WTC11 (cell line): ENCODE results near the gene ZBTB48. TPM values are rescaled to one million over a fixed set of nuclear protein-coding genes. Genes with fewer than 3 reads are reported as not detected.

Experiments
- ATAC-seq: fragments of 200-7000 bp; cut with Tn5 transposase; 2 replicates; pipeline ENCODE4 v1.10.0; 2021; ENCODE audit warnings: mild to moderate bottlenecking, moderate library complexity
- CTCF ChIA-PET: fragments of 300-600 bp; sonication (Branson Sonifier 250); formaldehyde crosslinking; loops from one replicate; lab custom pipeline; 2021; ENCODE audit warnings: antibody characterized with exemption; lab: Charles Lee
- POLR2A ChIA-PET: fragments of 350-600 bp; sonication (Branson Sonifier 250); formaldehyde crosslinking; loops from one replicate; lab custom pipeline; 2021; ENCODE audit warnings: antibody characterized with exemption; lab: Charles Lee
- DNase-seq: peaks from one replicate; pipeline ENCODE4 v3.0.0; 2021; ENCODE audit warnings: low spot score
- H3K27ac Mint-ChIP-seq: 2 replicates; pipeline ENCODE4 v1.8.0; 2021; ENCODE audit warnings: mixed read lengths
- H3K27me3 Mint-ChIP-seq: 2 replicates; pipeline ENCODE4 v1.8.0; 2021; ENCODE audit warnings: low read depth, mild to moderate bottlenecking, moderate library complexity, mixed read lengths
- H3K36me3 Mint-ChIP-seq: 2 replicates; pipeline ENCODE4 v1.8.0; 2021; ENCODE audit warnings: mixed read lengths
- H3K4me1 Mint-ChIP-seq: 2 replicates; pipeline ENCODE4 v1.8.0; 2022; ENCODE audit warnings: mixed read lengths
- H3K4me3 Mint-ChIP-seq: 2 replicates; pipeline ENCODE4 v1.8.0; 2021; ENCODE audit warnings: mild to moderate bottlenecking, moderate library complexity, mixed read lengths
- H3K9me3 Mint-ChIP-seq: 2 replicates; pipeline ENCODE4 v1.8.0; 2021; ENCODE audit warnings: mixed read lengths
- CREB1 ChIP-seq: sonication (generic); formaldehyde crosslinking; IDR thresholded peaks from 2 replicates; pipeline ENCODE4 v1.8.0; 2023; ENCODE audit warnings: mild to moderate bottlenecking, missing genetic modification reagents
- FOXJ3 ChIP-seq: sonication (generic); formaldehyde crosslinking; IDR thresholded peaks from 2 replicates; pipeline ENCODE4 v1.9.0; 2021; ENCODE audit warnings: missing genetic modification reagents, mild to moderate bottlenecking, borderline replicate concordance
- GABPB1 ChIP-seq: sonication (generic); formaldehyde crosslinking; IDR thresholded peaks from 2 replicates; pipeline ENCODE4 v1.8.1; 2023; ENCODE audit warnings: mild to moderate bottlenecking, missing genetic modification reagents
- GRHL2 ChIP-seq: fragments of 250-450 bp; sonication (Bioruptor Pico); IDR thresholded peaks from 2 replicates; pipeline ENCODE4 v1.8.0; 2022; ENCODE audit warnings: mild to moderate bottlenecking, moderate library complexity; ENCODE audit not compliant: insufficient replicate concordance, severe bottlenecking
- GTF2I ChIP-seq: fragments of 250-450 bp; sonication (Bioruptor Pico); conservative IDR thresholded peaks from 2 replicates; pipeline ENCODE4 v1.4.0; 2021; ENCODE audit warnings: mild to moderate bottlenecking
- NR1H2 ChIP-seq: sonication (generic); formaldehyde crosslinking; IDR thresholded peaks from 2 replicates; pipeline ENCODE4 v1.9.0; 2021; ENCODE audit warnings: mild to moderate bottlenecking, moderate library complexity, missing genetic modification reagents
- RORB ChIP-seq: fragments of 250-450 bp; sonication (Bioruptor Pico); IDR thresholded peaks from 2 replicates; pipeline ENCODE4 v1.9.0; 2021; ENCODE audit warnings: mild to moderate bottlenecking
- ZBTB21 ChIP-seq: sonication (generic); formaldehyde crosslinking; IDR thresholded peaks from 2 replicates; pipeline ENCODE4 v1.8.1; 2023; ENCODE audit warnings: mild to moderate bottlenecking, missing genetic modification reagents, borderline replicate concordance
- ZNF396 ChIP-seq: fragments of 250-450 bp; sonication (Bioruptor Pico); IDR thresholded peaks from 2 replicates; pipeline ENCODE4 v1.8.0; 2021; ENCODE audit warnings: mild to moderate bottlenecking, moderate library complexity, borderline replicate concordance
- total RNA-seq: library from RNA; stranded (reverse); gene quantifications from 3 replicates; pipeline ENCODE4 v1.2.3, GENCODE V29; 2021
- TF ChIP-seq, protein P1 (sequence below): sonication (generic); formaldehyde crosslinking; IDR thresholded peaks from 2 replicates; pipeline ENCODE4 v1.8.1; 2022; ENCODE audit warnings: low read depth, missing genetic modification reagents, borderline replicate concordance
- TF ChIP-seq, protein P2 (sequence below): sonication (generic); formaldehyde crosslinking; IDR thresholded peaks from 2 replicates; pipeline ENCODE4 v1.8.0; 2023; ENCODE audit warnings: mild to moderate bottlenecking, missing genetic modification reagents
- TF ChIP-seq, protein P3 (sequence below): sonication (generic); formaldehyde crosslinking; IDR thresholded peaks from 2 replicates; pipeline ENCODE4 v1.8.1; 2023; ENCODE audit warnings: mild to moderate bottlenecking, missing genetic modification reagents, moderate library complexity
- TF ChIP-seq, protein P4 (sequence below): sonication (generic); formaldehyde crosslinking; IDR thresholded peaks from 2 replicates; pipeline ENCODE4 v1.8.1; 2023; ENCODE audit warnings: mild to moderate bottlenecking, moderate library complexity, missing genetic modification reagents
- TF ChIP-seq, protein P5 (sequence below): sonication (generic); formaldehyde crosslinking; IDR thresholded peaks from 2 replicates; pipeline ENCODE4 v1.8.1; 2022; ENCODE audit warnings: mild to moderate bottlenecking, missing genetic modification reagents, moderate library complexity, borderline replicate concordance
- TF ChIP-seq, protein P6 (sequence below): fragments of 250-450 bp; sonication (Bioruptor Pico); IDR thresholded peaks from 2 replicates; pipeline ENCODE4 v1.9.0; 2021; ENCODE audit warnings: mild to moderate bottlenecking, borderline replicate concordance
- TF ChIP-seq, protein P7 (sequence below): fragments of 250-450 bp; sonication (Bioruptor Pico); IDR thresholded peaks from 2 replicates; pipeline ENCODE4 v1.9.0; 2021; ENCODE audit warnings: mild to moderate bottlenecking
- TF ChIP-seq, protein P8 (sequence below): fragments of 250-450 bp; sonication (Bioruptor Pico); IDR thresholded peaks from 2 replicates; pipeline ENCODE4 v1.9.0; 2021; ENCODE audit warnings: moderate library complexity, mild to moderate bottlenecking, inconsistent platforms, borderline replicate concordance

ZBTB48 gene
- total RNA-seq, 1 experiment from 2014 or later = 29.1 TPM

DNA sequence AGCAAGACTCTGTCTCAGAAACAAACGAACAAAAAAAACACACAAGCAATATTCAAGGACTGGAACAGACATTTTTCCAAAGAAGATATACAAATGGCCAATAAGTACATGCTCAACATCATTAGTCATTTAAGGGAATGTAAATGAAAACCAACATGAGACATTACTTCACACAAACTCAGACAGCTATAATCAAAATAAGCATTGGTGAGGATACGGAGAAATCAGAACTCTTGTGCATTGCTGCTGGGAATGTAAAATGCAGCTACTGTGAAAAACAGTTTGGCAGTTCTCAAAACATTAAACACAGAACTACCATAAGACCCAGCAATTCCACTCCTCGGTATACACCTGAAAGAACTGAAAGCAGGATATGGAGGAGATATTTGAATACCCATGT, 40.8 kb upstream of the ZBTB48 start (continued):
- TF ChIP-seq NR1H2 (no peak), GRHL2 (CRISPR knock-in tag) (no peak)
- TF ChIP-seq, protein P1, sequence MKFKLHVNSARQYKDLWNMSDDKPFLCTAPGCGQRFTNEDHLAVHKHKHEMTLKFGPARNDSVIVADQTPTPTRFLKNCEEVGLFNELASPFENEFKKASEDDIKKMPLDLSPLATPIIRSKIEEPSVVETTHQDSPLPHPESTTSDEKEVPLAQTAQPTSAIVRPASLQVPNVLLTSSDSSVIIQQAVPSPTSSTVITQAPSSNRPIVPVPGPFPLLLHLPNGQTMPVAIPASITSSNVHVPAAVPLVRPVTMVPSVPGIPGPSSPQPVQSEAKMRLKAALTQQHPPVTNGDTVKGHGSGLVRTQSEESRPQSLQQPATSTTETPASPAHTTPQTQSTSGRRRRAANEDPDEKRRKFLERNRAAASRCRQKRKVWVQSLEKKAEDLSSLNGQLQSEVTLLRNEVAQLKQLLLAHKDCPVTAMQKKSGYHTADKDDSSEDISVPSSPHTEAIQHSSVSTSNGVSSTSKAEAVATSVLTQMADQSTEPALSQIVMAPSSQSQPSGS = no peak
- TF ChIP-seq, protein P2, sequence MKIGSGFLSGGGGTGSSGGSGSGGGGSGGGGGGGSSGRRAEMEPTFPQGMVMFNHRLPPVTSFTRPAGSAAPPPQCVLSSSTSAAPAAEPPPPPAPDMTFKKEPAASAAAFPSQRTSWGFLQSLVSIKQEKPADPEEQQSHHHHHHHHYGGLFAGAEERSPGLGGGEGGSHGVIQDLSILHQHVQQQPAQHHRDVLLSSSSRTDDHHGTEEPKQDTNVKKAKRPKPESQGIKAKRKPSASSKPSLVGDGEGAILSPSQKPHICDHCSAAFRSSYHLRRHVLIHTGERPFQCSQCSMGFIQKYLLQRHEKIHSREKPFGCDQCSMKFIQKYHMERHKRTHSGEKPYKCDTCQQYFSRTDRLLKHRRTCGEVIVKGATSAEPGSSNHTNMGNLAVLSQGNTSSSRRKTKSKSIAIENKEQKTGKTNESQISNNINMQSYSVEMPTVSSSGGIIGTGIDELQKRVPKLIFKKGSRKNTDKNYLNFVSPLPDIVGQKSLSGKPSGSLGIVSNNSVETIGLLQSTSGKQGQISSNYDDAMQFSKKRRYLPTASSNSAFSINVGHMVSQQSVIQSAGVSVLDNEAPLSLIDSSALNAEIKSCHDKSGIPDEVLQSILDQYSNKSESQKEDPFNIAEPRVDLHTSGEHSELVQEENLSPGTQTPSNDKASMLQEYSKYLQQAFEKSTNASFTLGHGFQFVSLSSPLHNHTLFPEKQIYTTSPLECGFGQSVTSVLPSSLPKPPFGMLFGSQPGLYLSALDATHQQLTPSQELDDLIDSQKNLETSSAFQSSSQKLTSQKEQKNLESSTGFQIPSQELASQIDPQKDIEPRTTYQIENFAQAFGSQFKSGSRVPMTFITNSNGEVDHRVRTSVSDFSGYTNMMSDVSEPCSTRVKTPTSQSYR (CRISPR knock-in tag) = no peak
- TF ChIP-seq, all 79 proteins: peak for 0

DNA sequence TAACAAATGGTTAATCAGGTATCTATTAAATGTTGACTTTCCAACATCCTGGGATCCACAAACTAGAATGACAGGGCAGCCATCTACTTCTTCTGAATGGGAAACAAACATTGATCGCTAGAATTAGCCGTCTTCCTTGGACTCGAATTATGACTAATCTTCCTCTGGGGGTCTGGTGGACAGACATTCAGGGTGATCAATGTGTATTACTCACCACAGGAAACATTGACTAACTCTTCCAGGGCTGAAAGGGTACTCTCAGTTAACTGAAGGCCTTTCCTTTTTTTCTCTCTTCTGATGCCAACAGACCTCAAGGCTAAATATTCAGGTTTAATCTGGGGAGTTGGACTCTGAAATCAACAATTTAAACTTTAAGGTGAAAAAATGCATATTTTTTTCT, 35.0 kb upstream of the ZBTB48 start:
- Mint-ChIP-seq H3K27ac (no peak overlapping the region), H3K4me3 (no peak overlapping the region), H3K9me3 (no peaks in the 10 kb centered on the region), H3K4me1 (no peaks in the 10 kb centered on the region), H3K27me3 (no peaks in the 10 kb centered on the region), H3K36me3 (peaks cover 61% of the 10 kb centered on the region)
- DNase-seq (no peak), ATAC-seq (no peak)
- ChIA-PET CTCF (no interaction called here), POLR2A (no interaction called here)
- TF ChIP-seq, protein P3, sequence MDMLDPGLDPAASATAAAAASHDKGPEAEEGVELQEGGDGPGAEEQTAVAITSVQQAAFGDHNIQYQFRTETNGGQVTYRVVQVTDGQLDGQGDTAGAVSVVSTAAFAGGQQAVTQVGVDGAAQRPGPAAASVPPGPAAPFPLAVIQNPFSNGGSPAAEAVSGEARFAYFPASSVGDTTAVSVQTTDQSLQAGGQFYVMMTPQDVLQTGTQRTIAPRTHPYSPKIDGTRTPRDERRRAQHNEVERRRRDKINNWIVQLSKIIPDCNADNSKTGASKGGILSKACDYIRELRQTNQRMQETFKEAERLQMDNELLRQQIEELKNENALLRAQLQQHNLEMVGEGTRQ (CRISPR knock-in tag) = no peak
- TF ChIP-seq FOXJ3 (no peak), CREB1 (no peak), GTF2I (CRISPR knock-in tag) (no peak), RORB (no peak), ZNF396 (CRISPR knock-in tag) (no peak), GRHL2 (CRISPR knock-in tag) (no peak), GABPB1 (no peak), ZBTB21 (CRISPR knock-in tag) (no peak)
- TF ChIP-seq, protein P4, sequence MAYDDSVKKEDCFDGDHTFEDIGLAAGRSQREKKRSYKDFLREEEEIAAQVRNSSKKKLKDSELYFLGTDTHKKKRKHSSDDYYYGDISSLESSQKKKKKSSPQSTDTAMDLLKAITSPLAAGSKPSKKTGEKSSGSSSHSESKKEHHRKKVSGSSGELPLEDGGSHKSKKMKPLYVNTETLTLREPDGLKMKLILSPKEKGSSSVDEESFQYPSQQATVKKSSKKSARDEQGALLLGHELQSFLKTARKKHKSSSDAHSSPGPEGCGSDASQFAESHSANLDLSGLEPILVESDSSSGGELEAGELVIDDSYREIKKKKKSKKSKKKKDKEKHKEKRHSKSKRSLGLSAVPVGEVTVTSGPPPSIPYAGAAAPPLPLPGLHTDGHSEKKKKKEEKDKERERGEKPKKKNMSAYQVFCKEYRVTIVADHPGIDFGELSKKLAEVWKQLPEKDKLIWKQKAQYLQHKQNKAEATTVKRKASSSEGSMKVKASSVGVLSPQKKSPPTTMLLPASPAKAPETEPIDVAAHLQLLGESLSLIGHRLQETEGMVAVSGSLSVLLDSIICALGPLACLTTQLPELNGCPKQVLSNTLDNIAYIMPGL = no peak
- TF ChIP-seq, protein P5, sequence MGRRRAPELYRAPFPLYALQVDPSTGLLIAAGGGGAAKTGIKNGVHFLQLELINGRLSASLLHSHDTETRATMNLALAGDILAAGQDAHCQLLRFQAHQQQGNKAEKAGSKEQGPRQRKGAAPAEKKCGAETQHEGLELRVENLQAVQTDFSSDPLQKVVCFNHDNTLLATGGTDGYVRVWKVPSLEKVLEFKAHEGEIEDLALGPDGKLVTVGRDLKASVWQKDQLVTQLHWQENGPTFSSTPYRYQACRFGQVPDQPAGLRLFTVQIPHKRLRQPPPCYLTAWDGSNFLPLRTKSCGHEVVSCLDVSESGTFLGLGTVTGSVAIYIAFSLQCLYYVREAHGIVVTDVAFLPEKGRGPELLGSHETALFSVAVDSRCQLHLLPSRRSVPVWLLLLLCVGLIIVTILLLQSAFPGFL = no peak
- TF ChIP-seq, protein P6, sequence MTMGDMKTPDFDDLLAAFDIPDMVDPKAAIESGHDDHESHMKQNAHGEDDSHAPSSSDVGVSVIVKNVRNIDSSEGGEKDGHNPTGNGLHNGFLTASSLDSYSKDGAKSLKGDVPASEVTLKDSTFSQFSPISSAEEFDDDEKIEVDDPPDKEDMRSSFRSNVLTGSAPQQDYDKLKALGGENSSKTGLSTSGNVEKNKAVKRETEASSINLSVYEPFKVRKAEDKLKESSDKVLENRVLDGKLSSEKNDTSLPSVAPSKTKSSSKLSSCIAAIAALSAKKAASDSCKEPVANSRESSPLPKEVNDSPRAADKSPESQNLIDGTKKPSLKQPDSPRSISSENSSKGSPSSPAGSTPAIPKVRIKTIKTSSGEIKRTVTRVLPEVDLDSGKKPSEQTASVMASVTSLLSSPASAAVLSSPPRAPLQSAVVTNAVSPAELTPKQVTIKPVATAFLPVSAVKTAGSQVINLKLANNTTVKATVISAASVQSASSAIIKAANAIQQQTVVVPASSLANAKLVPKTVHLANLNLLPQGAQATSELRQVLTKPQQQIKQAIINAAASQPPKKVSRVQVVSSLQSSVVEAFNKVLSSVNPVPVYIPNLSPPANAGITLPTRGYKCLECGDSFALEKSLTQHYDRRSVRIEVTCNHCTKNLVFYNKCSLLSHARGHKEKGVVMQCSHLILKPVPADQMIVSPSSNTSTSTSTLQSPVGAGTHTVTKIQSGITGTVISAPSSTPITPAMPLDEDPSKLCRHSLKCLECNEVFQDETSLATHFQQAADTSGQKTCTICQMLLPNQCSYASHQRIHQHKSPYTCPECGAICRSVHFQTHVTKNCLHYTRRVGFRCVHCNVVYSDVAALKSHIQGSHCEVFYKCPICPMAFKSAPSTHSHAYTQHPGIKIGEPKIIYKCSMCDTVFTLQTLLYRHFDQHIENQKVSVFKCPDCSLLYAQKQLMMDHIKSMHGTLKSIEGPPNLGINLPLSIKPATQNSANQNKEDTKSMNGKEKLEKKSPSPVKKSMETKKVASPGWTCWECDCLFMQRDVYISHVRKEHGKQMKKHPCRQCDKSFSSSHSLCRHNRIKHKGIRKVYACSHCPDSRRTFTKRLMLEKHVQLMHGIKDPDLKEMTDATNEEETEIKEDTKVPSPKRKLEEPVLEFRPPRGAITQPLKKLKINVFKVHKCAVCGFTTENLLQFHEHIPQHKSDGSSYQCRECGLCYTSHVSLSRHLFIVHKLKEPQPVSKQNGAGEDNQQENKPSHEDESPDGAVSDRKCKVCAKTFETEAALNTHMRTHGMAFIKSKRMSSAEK = no peak
- TF ChIP-seq, protein P7, sequence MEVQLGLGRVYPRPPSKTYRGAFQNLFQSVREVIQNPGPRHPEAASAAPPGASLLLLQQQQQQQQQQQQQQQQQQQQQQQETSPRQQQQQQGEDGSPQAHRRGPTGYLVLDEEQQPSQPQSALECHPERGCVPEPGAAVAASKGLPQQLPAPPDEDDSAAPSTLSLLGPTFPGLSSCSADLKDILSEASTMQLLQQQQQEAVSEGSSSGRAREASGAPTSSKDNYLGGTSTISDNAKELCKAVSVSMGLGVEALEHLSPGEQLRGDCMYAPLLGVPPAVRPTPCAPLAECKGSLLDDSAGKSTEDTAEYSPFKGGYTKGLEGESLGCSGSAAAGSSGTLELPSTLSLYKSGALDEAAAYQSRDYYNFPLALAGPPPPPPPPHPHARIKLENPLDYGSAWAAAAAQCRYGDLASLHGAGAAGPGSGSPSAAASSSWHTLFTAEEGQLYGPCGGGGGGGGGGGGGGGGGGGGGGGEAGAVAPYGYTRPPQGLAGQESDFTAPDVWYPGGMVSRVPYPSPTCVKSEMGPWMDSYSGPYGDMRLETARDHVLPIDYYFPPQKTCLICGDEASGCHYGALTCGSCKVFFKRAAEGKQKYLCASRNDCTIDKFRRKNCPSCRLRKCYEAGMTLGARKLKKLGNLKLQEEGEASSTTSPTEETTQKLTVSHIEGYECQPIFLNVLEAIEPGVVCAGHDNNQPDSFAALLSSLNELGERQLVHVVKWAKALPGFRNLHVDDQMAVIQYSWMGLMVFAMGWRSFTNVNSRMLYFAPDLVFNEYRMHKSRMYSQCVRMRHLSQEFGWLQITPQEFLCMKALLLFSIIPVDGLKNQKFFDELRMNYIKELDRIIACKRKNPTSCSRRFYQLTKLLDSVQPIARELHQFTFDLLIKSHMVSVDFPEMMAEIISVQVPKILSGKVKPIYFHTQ (CRISPR knock-in tag) = no peak
- TF ChIP-seq, protein P8, sequence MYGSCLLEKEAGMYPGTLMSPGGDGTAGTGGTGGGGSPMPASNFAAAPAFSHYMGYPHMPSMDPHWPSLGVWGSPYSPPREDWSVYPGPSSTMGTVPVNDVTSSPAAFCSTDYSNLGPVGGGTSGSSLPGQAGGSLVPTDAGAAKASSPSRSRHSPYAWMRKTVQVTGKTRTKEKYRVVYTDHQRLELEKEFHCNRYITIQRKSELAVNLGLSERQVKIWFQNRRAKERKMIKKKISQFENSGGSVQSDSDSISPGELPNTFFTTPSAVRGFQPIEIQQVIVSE (CRISPR knock-in tag) = no peak
